Measurements from ENCODE around the gene EML1. TPM values are rescaled to one million over a fixed set of nuclear protein-coding genes. Genes with fewer than 3 reads are reported as not detected.

Gene EML1
- total RNA-seq, 2 donors from 2014 or later, result 2.2 TPM; not detected in 1

GRCh38 chr14:99769123-99769522 lies 24.1 kb upstream of the EML1 start:
- Mint-ChIP-seq H3K36me3 (no peaks in the 10 kb centered on the region), H3K9me3 (no peaks in the 10 kb centered on the region), H3K27ac (no peak overlapping the region)
- ATAC-seq (no peak), DNase-seq (ENCODE audit: low spot score in 2 of 2) (no peak)

- no peak for ATAC-seq
- no peaks in the 10 kb centered on the region for H3K36me3 Mint-ChIP-seq
These were observed 23.4 kb upstream of the EML1 start for GRCh38 chr14:99769799-99770198.

GRCh38 chr14:99772371-99773283 lies 20.6 kb upstream of the EML1 start:
- ATAC-seq (no peak), DNase-seq (ENCODE audit: low spot score in 2 of 2) (no peak)
- Mint-ChIP-seq H3K27ac (no peak overlapping the region), H3K36me3 (no peaks in the 10 kb centered on the region), H3K9me3 (no peaks in the 10 kb centered on the region)

More at GRCh38 chr14:99769799-99770198, 23.4 kb upstream of the EML1 start:
- H3K27ac Mint-ChIP-seq, result no peak overlapping the region
- no peaks in the 10 kb centered on the region for H3K9me3 Mint-ChIP-seq
- no peak for DNase-seq (ENCODE audit: low spot score in 2 of 2)

- DNase-seq (ENCODE audit: low spot score in 2 of 2), result no peak
These were observed 19.4 kb upstream of the EML1 start for GRCh38 chr14:99773521-99774497.

GRCh38 chr14:99774556-99775307 lies 18.5 kb upstream of the EML1 start:
- peak in 1 of 2 donors; percentile 65 for ATAC-seq
- Mint-ChIP-seq H3K9me3 (peaks cover 7 to 8% of the 10 kb centered on the region in 2 donors), H3K36me3 (peaks cover 0 to 8% of the 10 kb centered on the region in 2 donors), H3K27ac (no peak overlapping the region)
- no peak for DNase-seq (ENCODE audit: low spot score in 2 of 2)

More at GRCh38 chr14:99773521-99774497, 19.4 kb upstream of the EML1 start:
- Mint-ChIP-seq H3K36me3 (no peaks in the 10 kb centered on the region), H3K9me3 (peaks cover under 1% of the 10 kb centered on the region in 2 donors), H3K27ac (no peak overlapping the region)
- ATAC-seq, result peak in 1 of 2 donors; percentile 74

- ATAC-seq (no peak), DNase-seq (ENCODE audit: low spot score in 2 of 2) (no peak)
- Mint-ChIP-seq H3K27ac (no peak overlapping the region), H3K9me3 (peaks cover 7 to 10% of the 10 kb centered on the region in 2 donors), H3K36me3 (peaks cover 0 to 9% of the 10 kb centered on the region in 2 donors)
These were observed 17.9 kb upstream of the EML1 start for GRCh38 chr14:99775351-99775750.

- peaks cover 7 to 12% of the 10 kb centered on the region in 2 donors for H3K9me3 Mint-ChIP-seq
- ATAC-seq (no peak), DNase-seq (ENCODE audit: low spot score in 2 of 2) (no peak)
- H3K27ac Mint-ChIP-seq, result no peak overlapping the region
- H3K36me3 Mint-ChIP-seq, result peaks cover 0 to 9% of the 10 kb centered on the region in 2 donors
These were observed 15.3 kb upstream of the EML1 start for GRCh38 chr14:99777951-99778350.

- Mint-ChIP-seq H3K36me3 (peaks cover 0 to 9% of the 10 kb centered on the region in 2 donors), H3K9me3 (peaks cover 7 to 12% of the 10 kb centered on the region in 2 donors)
- ATAC-seq, result peak in 1 of 2 donors; percentile 80
These were observed 13.5 kb upstream of the EML1 start for GRCh38 chr14:99779751-99780150.

GRCh38 chr14:99780690-99781089 lies 12.5 kb upstream of the EML1 start:
- peaks cover 0 to 9% of the 10 kb centered on the region in 2 donors for H3K36me3 Mint-ChIP-seq
- ATAC-seq (no peak), DNase-seq (ENCODE audit: low spot score in 2 of 2) (no peak)
- H3K27ac Mint-ChIP-seq, result no peak overlapping the region
- H3K9me3 Mint-ChIP-seq, result peaks cover 7 to 12% of the 10 kb centered on the region in 2 donors

More at GRCh38 chr14:99779751-99780150, 13.5 kb upstream of the EML1 start:
- DNase-seq (ENCODE audit: low spot score in 2 of 2), result no peak
- no peak overlapping the region for H3K27ac Mint-ChIP-seq

- peaks cover 0 to 9% of the 10 kb centered on the region in 2 donors for H3K36me3 Mint-ChIP-seq
- peak overlapping the region in 1 of 2 donors; percentile 52 for H3K27ac Mint-ChIP-seq
- peaks cover 7 to 12% of the 10 kb centered on the region in 2 donors for H3K9me3 Mint-ChIP-seq
- DNase-seq (ENCODE audit: low spot score in 2 of 2), result no peak
- ATAC-seq, result no peak
These were observed 12.1 kb upstream of the EML1 start for GRCh38 chr14:99781091-99781490.

GRCh38 chr14:99781853-99782610 lies 11.2 kb upstream of the EML1 start:
- Mint-ChIP-seq H3K27ac (no peak overlapping the region), H3K9me3 (peaks cover 7 to 12% of the 10 kb centered on the region in 2 donors), H3K36me3 (peaks cover 0 to 9% of the 10 kb centered on the region in 2 donors)
- DNase-seq (ENCODE audit: low spot score in 2 of 2) (no peak), ATAC-seq (no peak)

GRCh38 chr14:99784508-99784907 lies 8.7 kb upstream of the EML1 start:
- ATAC-seq, result no peak
- no peak overlapping the region for H3K27ac Mint-ChIP-seq
- peaks cover under 1 to 4% of the 10 kb centered on the region in 2 donors for H3K9me3 Mint-ChIP-seq
- DNase-seq (ENCODE audit: low spot score in 2 of 2), result no peak
- H3K36me3 Mint-ChIP-seq, result peaks cover 0 to 2% of the 10 kb centered on the region in 2 donors

GRCh38 chr14:99785426-99785825 lies 7.8 kb upstream of the EML1 start:
- Mint-ChIP-seq H3K36me3 (no peaks in the 10 kb centered on the region), H3K9me3 (peaks cover 0 to 1% of the 10 kb centered on the region in 2 donors), H3K27ac (no peak overlapping the region)
- no peak for ATAC-seq
- DNase-seq (ENCODE audit: low spot score in 2 of 2), result no peak

GRCh38 chr14:99786511-99786989 lies 6.7 kb upstream of the EML1 start:
- ATAC-seq, result no peak
- no peak overlapping the region for H3K27ac Mint-ChIP-seq
- no peaks in the 10 kb centered on the region for H3K9me3 Mint-ChIP-seq
- DNase-seq (ENCODE audit: low spot score in 2 of 2), result no peak
- no peaks in the 10 kb centered on the region for H3K36me3 Mint-ChIP-seq

- no peak for DNase-seq (ENCODE audit: low spot score in 2 of 2)
- no peak for ATAC-seq
- no peak overlapping the region for H3K27ac Mint-ChIP-seq
- no peaks in the 10 kb centered on the region for H3K9me3 Mint-ChIP-seq
- no peaks in the 10 kb centered on the region for H3K36me3 Mint-ChIP-seq
These were observed 4.5 kb upstream of the EML1 start for GRCh38 chr14:99788713-99789112.

Measured in activated naive CD4-positive, alpha-beta T cell treated with anti-CD3 and anti-CD28 coated beads, Interleukin-2, amount 50 U/mL, for 72 hours (primary cell).